Endothelial cell of umbilical vein (primary cell): Measurements from ENCODE around the gene RPS21. TPM values are rescaled to one million over a fixed set of nuclear protein-coding genes. Genes with fewer than 3 reads are reported as not detected.

ENCODE experiments used
- BruUV-seq: library from RNA; stranded (reverse); fragments of 400-500 nt; replicated peaks from 2 replicates; lab custom pipeline; 2021; lab: Mats Ljungman, UMichigan
- CTCF ChIA-PET: fragments of 300-600, 350-600 bp; sonication (Branson Sonifier 250); formaldehyde crosslinking; loops from one replicate; lab custom pipeline; 2021; ENCODE audit warnings: antibody characterized with exemption, inconsistent platforms; lab: Charles Lee
- POLR2A ChIA-PET: fragments of 300-600, 350-600 bp; sonication (Branson Sonifier 250); formaldehyde crosslinking; loops from one replicate; lab custom pipeline; 2021; ENCODE audit warnings: antibody characterized with exemption, inconsistent platforms; lab: Charles Lee
- DNase-seq: peaks from one replicate; pipeline ENCODE4 v3.0.0-alpha.2; 2011; ENCODE audit warnings: low read depth, low spot score
- FAIRE-seq: peaks from 2 replicates; lab custom pipeline; 2011; peaks lifted over from hg19 to GRCh38; lab: Jason Lieb, UNC
- H2AFZ ChIP-seq: 2 replicates; pipeline ENCODE4 v1.6.0; 2012; ENCODE audit warnings: low read depth, low read length, control low read depth, inconsistent platforms
- H3K27ac ChIP-seq: 2 replicates; pipeline ENCODE4 v1.5.1; 2011; ENCODE audit warnings: low read depth, mild to moderate bottlenecking, control low read depth, low read length, moderate library complexity; ENCODE audit not compliant: insufficient read depth
- H3K27me3 ChIP-seq, 2 experiments: 2 replicates each; pipeline versions ENCODE4 v1.6.0 to v1.6.1; 2011; ENCODE audit warnings: low read length in 2 of 2, mixed read lengths in 1 of 2; ENCODE audit not compliant: control insufficient read depth in 2 of 2, insufficient read depth in 2 of 2
- H3K36me3 ChIP-seq, 2 experiments: 2 replicates in 1 of 2; 3 replicates in 1 of 2; pipeline ENCODE4 v1.5.1; 2011; ENCODE audit warnings: low read length in 2 of 2, mild to moderate bottlenecking in 1 of 2, moderate library complexity in 1 of 2; ENCODE audit not compliant: control insufficient read depth in 2 of 2, insufficient read depth in 2 of 2; ENCODE audit errors: extremely low read depth in 1 of 2
- H3K4me1 ChIP-seq: 3 replicates; pipeline ENCODE4 v1.5.1; 2011; ENCODE audit warnings: mild to moderate bottlenecking, low read length; ENCODE audit not compliant: control insufficient read depth, insufficient read depth; ENCODE audit errors: extremely low read depth
- H3K4me2 ChIP-seq: 2 replicates; pipeline ENCODE4 v1.6.1; 2011; ENCODE audit warnings: low read length, control low read depth, mixed read lengths; ENCODE audit not compliant: insufficient read depth
- H3K4me3 ChIP-seq, 3 experiments: fragments of 200-600 bp in 1 of 3; sonication (generic), shearing (Covaris generic) in 1 of 3; replicated peaks in 1 of 3; 2 replicates each; pipeline ENCODE4 v1.5.1; 2011 to 2016; ENCODE audit warnings: control low read depth in 3 of 3, low read length in 3 of 3, mild to moderate bottlenecking in 2 of 3, inconsistent platforms in 1 of 3, low read depth in 1 of 3, moderate library complexity in 1 of 3; ENCODE audit not compliant: insufficient read depth in 1 of 3
- H3K79me2 ChIP-seq: 2 replicates; pipeline ENCODE4 v1.6.0; 2012; ENCODE audit warnings: low read length, inconsistent platforms; ENCODE audit not compliant: control insufficient read depth, insufficient read depth
- H3K9ac ChIP-seq: replicated peaks from 2 replicates; pipeline ENCODE3; 2011; ENCODE audit warnings: low read length, control low read depth; ENCODE audit not compliant: insufficient read depth; ENCODE audit errors: extremely low read depth
- H3K9me1 ChIP-seq: replicated peaks from 3 replicates; pipeline ENCODE4 v1.6.0; 2011; ENCODE audit warnings: mild to moderate bottlenecking, low read length; ENCODE audit not compliant: control insufficient read depth, insufficient read depth; ENCODE audit errors: extremely low read depth
- H3K9me3 ChIP-seq: replicated peaks from 2 replicates; pipeline ENCODE4 v1.5.1; 2012; ENCODE audit warnings: low read length, inconsistent platforms; ENCODE audit not compliant: control insufficient read depth, insufficient read depth
- H4K20me1 ChIP-seq: replicated peaks from 2 replicates; pipeline ENCODE3; 2011; ENCODE audit warnings: mild to moderate bottlenecking, low read length; ENCODE audit not compliant: control insufficient read depth, insufficient read depth; ENCODE audit errors: extremely low read depth
- EZH2 ChIP-seq: IDR thresholded peaks from 2 replicates; pipeline ENCODE4 v1.6.1; 2012; ENCODE audit warnings: borderline replicate concordance, low read depth, mild to moderate bottlenecking, moderate library complexity, low read length, inconsistent platforms; ENCODE audit not compliant: severe bottlenecking
- FOS ChIP-seq: IDR thresholded peaks from 2 replicates; pipeline ENCODE4 v1.6.1; 2011; ENCODE audit warnings: mild to moderate bottlenecking, low read length, moderate library complexity, borderline replicate concordance; ENCODE audit not compliant: insufficient read depth
- GATA2 ChIP-seq: IDR thresholded peaks from 2 replicates; pipeline ENCODE4 v1.7.0; 2011; ENCODE audit warnings: low read depth, mild to moderate bottlenecking, moderate library complexity, mixed read lengths, low read length; ENCODE audit not compliant: insufficient read length, insufficient read depth
- JUN ChIP-seq: IDR thresholded peaks from 2 replicates; pipeline ENCODE4 v1.6.1; 2011; ENCODE audit warnings: borderline replicate concordance, low read depth; ENCODE audit not compliant: insufficient read length, insufficient read depth
- MAX ChIP-seq: IDR thresholded peaks from 2 replicates; pipeline ENCODE4 v1.6.1; 2011; ENCODE audit not compliant: insufficient read depth, insufficient read length
- MYC ChIP-seq: IDR thresholded peaks from one replicate; pipeline ENCODE4 v1.6.1; 2011; ENCODE audit warnings: mild to moderate bottlenecking, low read depth, low read length
- POLR2A ChIP-seq: IDR thresholded peaks from 2 replicates; pipeline ENCODE4 v1.6.1; 2012; ENCODE audit warnings: low read depth, mild to moderate bottlenecking, control low read depth, low read length
- POLR2AphosphoS5 ChIP-seq: IDR thresholded peaks from 2 replicates; pipeline ENCODE4 v1.6.1; 2012; ENCODE audit warnings: low read depth, mild to moderate bottlenecking, control low read depth, low read length, moderate library complexity; ENCODE audit not compliant: insufficient read depth
- dilution Hi-C: fragments of 300-500 bp; cut with MboI; formaldehyde crosslinking; loops from one replicate; pipeline ENCODE4 v1.15.0; 2019; ENCODE audit warnings: low sequenced_read_pairs; ENCODE audit not compliant: extremely low pct_ligation_motif_present
- intact Hi-C: fragments of 100-400 bp; cut with micrococcal nuclease; formaldehyde crosslinking; loops from one replicate; pipeline ENCODE4 v1.10.0; 2022
- polyA plus RNA-seq, 4 experiments: library from polyadenylated mRNA; depleted of rRNA in 3 of 4; stranded (reverse) in 3 of 4; unstranded in 1 of 4; fragments of >200 nt; gene quantifications; 2 replicates each; pipeline versions ENCODE4 v1.2.1 to v1.2.3, GENCODE V29; 2011 to 2012; ENCODE audit warnings: missing spikeins in 1 of 4
- total RNA-seq: library from RNA; stranded (reverse); gene quantifications from 2 replicates; pipeline ENCODE4 v1.2.3, GENCODE V29; 2021
- TF ChIP-seq, protein P1 (sequence below), 2 donors: IDR thresholded peaks; 1 replicate in 1 of 2; 2 replicates in 1 of 2; pipeline ENCODE4 v1.5.1; 2011; ENCODE audit warnings: low read length in 2 of 2, mild to moderate bottlenecking in 2 of 2, moderate library complexity in 2 of 2, control low read depth in 1 of 2, inconsistent platforms in 1 of 2, low read depth in 1 of 2; ENCODE audit not compliant: insufficient read depth in 1 of 2; ENCODE audit errors: extremely low read depth in 1 of 2

The RPS21 gene
- total and polyA plus RNA-seq, 2 donors (not counting 3 experiments of a cell fraction or from before 2014, with no cell fraction given) = 1,644 to 7,710 TPM

- no peaks in the 10 kb centered on the region for H3K27me3 ChIP-seq
- ChIA-PET CTCF (no interaction called here), POLR2A (no interaction called here)
- dilution Hi-C loops (no loop called here), intact Hi-C loops (no loop called here)
- no peak overlapping the region for H3K4me2 ChIP-seq
- DNase-seq (no peak), FAIRE-seq (no peak)
- peaks cover 7 to 31% of the 10 kb centered on the region in 2 experiments for H3K36me3 ChIP-seq
- H3K27ac ChIP-seq = no peak overlapping the region
- no peak overlapping the region for H3K4me3 ChIP-seq
- no peaks in the 10 kb centered on the region for H3K9me3 ChIP-seq
- TF ChIP-seq, protein P1, sequence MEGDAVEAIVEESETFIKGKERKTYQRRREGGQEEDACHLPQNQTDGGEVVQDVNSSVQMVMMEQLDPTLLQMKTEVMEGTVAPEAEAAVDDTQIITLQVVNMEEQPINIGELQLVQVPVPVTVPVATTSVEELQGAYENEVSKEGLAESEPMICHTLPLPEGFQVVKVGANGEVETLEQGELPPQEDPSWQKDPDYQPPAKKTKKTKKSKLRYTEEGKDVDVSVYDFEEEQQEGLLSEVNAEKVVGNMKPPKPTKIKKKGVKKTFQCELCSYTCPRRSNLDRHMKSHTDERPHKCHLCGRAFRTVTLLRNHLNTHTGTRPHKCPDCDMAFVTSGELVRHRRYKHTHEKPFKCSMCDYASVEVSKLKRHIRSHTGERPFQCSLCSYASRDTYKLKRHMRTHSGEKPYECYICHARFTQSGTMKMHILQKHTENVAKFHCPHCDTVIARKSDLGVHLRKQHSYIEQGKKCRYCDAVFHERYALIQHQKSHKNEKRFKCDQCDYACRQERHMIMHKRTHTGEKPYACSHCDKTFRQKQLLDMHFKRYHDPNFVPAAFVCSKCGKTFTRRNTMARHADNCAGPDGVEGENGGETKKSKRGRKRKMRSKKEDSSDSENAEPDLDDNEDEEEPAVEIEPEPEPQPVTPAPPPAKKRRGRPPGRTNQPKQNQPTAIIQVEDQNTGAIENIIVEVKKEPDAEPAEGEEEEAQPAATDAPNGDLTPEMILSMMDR (IDR thresholded peaks at IDR 0.05; ENCODE audit: extremely low read depth in 1 of 2, insufficient read depth in 1 of 2, low read depth in 1 of 2, low read length in 2 of 2) = no peak
- TF ChIP-seq JUN (no peak), MYC (no peak), MAX (no peak), FOS (no peak), GATA2 (no peak), EZH2 (no peak), POLR2A (no peak), POLR2AphosphoS5 (no peak)
- no peaks in the 10 kb centered on the region for H3K9me1 ChIP-seq
- H3K79me2 ChIP-seq = peaks cover 6% of the 10 kb centered on the region
- no peaks in the 10 kb centered on the region for H4K20me1 ChIP-seq
- H3K9ac ChIP-seq = no peak overlapping the region
- BruUV-seq = no TSS peak
- H3K4me1 ChIP-seq = no peaks in the 10 kb centered on the region
- no peak overlapping the region for H2AFZ ChIP-seq
Measured at GRCh38 chr20:62346398-62347150, 40.3 kb upstream of the RPS21 start.
